ENCODE data around the gene LNX1. TPM values are rescaled to one million over a fixed set of nuclear protein-coding genes. Genes with fewer than 3 reads are reported as not detected.

LNX1 gene
- total RNA-seq, 1 experiment from 2014 or later = 3.3 TPM

DNA sequence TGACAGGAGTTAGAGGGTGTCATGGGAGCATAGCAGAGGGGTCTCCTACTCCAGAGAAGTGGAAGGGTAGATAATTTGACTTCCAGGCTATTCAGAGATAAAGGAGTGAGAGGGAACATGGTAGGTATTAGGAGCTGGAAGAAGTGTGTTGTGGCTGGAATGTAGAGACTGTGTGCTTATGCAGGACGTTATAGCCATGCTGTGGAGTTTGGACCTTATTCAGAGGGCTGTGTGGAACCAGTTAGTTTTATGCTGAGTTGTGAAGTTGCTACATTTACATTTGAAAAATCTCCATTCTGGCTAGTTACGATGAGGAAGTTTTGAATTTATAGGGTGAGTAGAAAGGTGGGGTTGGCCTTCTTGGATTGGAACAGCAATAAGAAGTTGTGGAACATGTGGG lies 146.3 kb downstream of the LNX1 start:
- Histone ChIP-seq H3K9ac (ENCODE audit: low read length) (no peak overlapping the region), H3K4me2 (ENCODE audit: low read length) (no peak overlapping the region), H3K27ac (ENCODE audit: low read depth, low read length) (no peak overlapping the region), H3K36me3 (ENCODE audit: control insufficient read depth in 1 of 2, insufficient read depth in 2 of 2, low read length in 2 of 2) (peaks cover 0 to 18% of the 10 kb centered on the region in 2 experiments; a peak in 3 of 4 replicates), H2AFZ (ENCODE audit: low read depth, low read length, poor library complexity, severe bottlenecking) (no peak overlapping the region), H3K4me1 (ENCODE audit: control insufficient read depth in 1 of 2, insufficient read depth in 2 of 2, low read length in 2 of 2) (no peaks in the 10 kb centered on the region), H3K9me2 (ENCODE audit: insufficient read depth) (no peaks in the 10 kb centered on the region), H3K27me3 (ENCODE audit: insufficient read depth, low read length) (no peaks in the 10 kb centered on the region), H3K4me3 (replicated peaks in 1 of 2; ENCODE audit: low read depth in 1 of 2, low read length in 2 of 2) (no peak overlapping the region), H3K9me3 (ENCODE audit: control insufficient read depth in 1 of 2, insufficient read depth in 1 of 2, low read depth in 1 of 2, low read length in 2 of 2) (no peaks in the 10 kb centered on the region), H3K79me2 (ENCODE audit: insufficient read depth, low read length) (peaks cover 45% of the 10 kb centered on the region), H4K20me1 (ENCODE audit: insufficient read depth) (peaks cover 7% of the 10 kb centered on the region; the same call in 1 of the 2 replicates)
- CTCF ChIA-PET = no interaction called here
- ATAC-seq = no peak
- TF ChIP-seq RAD21 (IDR thresholded peaks at IDR 0.05; ENCODE audit: low read depth) (no peak), ZFX (IDR thresholded peaks at IDR 0.05) (no peak), TCF7L2 (IDR thresholded peaks at IDR 0.05; ENCODE audit: borderline replicate concordance, extremely low read depth, insufficient read depth, insufficient read length) (no peak), YY1 (IDR thresholded peaks at IDR 0.05; ENCODE audit: extremely low read depth, insufficient replicate concordance, low read depth, low read length) (no peak), REST (IDR thresholded peaks at IDR 0.05; ENCODE audit: low read depth) (no peak), EGR1 (IDR thresholded peaks at IDR 0.05; ENCODE audit: low read depth) (no peak), POLR2A (IDR thresholded peaks at IDR 0.05; ENCODE audit: borderline replicate concordance, extremely low read depth, insufficient read depth, insufficient read length) (no peak), CBX3 (IDR thresholded peaks at IDR 0.05; ENCODE audit: low read depth) (no peak), EZH2 (IDR thresholded peaks at IDR 0.05) (no peak), SRF (IDR thresholded peaks at IDR 0.05; ENCODE audit: low read depth) (no peak), ELF1 (IDR thresholded peaks at IDR 0.05; ENCODE audit: borderline replicate concordance, low read depth) (no peak), POLR2AphosphoS5 (IDR thresholded peaks at IDR 0.05; ENCODE audit: low read depth, low read length) (no peak), ZBTB33 (IDR thresholded peaks at IDR 0.05; ENCODE audit: extremely low read depth, insufficient replicate concordance, low read length) (no peak), SP1 (IDR thresholded peaks at IDR 0.05; ENCODE audit: low read depth) (no peak)
- TF ChIP-seq, protein P1, sequence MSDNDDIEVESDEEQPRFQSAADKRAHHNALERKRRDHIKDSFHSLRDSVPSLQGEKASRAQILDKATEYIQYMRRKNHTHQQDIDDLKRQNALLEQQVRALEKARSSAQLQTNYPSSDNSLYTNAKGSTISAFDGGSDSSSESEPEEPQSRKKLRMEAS (IDR thresholded peaks at IDR 0.05) = no peak
- intact Hi-C loops (cut with micrococcal nuclease) = no loop called here
- POLR2A ChIA-PET = no interaction called here
- DNase-seq (ENCODE audit: low read depth, low spot score) = no peak
- RAD21 ChIA-PET (ENCODE audit: low non-redundant PET in 1 of 2, low total read pairs in 2 of 2, uncharacterized antibody in 2 of 2, unreplicated experiment in 2 of 2) = no interaction called here
- no TSS peak for BruUV-seq (replicated peaks)

All from HCT116 (cell line).